OCI-LY3 (cell line): Measurements from ENCODE around the gene TAMM41.

Experiments
- H2AFZ ChIP-seq: fragments of 200-600, 300-600 bp; shearing (Covaris generic); 2 replicates; pipeline ENCODE4 v1.6.0; 2014; ENCODE audit warnings: antibody characterized with exemption, low read depth, low read length
- H3K27ac ChIP-seq: fragments of 200-600, 300-600 bp; sonication (generic); 2 replicates; pipeline ENCODE4 v1.5.1; 2014; ENCODE audit warnings: mild to moderate bottlenecking, low read length, moderate library complexity, mixed read lengths
- H3K27me3 ChIP-seq: fragments of 200-600, 300-600 bp; sonication (generic); 2 replicates; pipeline ENCODE4 v1.6.1; 2014; ENCODE audit warnings: low read depth, low read length, mixed read lengths
- H3K36me3 ChIP-seq: fragments of 200-600, 300-600 bp; sonication (generic); replicated peaks from 2 replicates; pipeline ENCODE3; 2014; ENCODE audit warnings: low read depth, low read length, mixed read lengths
- H3K4me1 ChIP-seq: fragments of 300-600, 200-600 bp; sonication (generic); 2 replicates; pipeline ENCODE4 v1.6.1; 2014; ENCODE audit warnings: low read length, mixed read lengths
- H3K4me2 ChIP-seq: fragments of 200-600, 300-600 bp; sonication (generic); 2 replicates; pipeline ENCODE4 v1.6.1; 2014; ENCODE audit warnings: low read length, mixed read lengths
- H3K4me3 ChIP-seq: fragments of 300-600, 200-600 bp; sonication (generic); 2 replicates; pipeline ENCODE4 v1.5.1; 2014; ENCODE audit warnings: antibody characterized with exemption, mild to moderate bottlenecking, low read length, moderate library complexity
- H3K79me2 ChIP-seq: fragments of 300-600, 200-600 bp; shearing (Covaris generic); 2 replicates; pipeline ENCODE4 v1.6.1; 2014; ENCODE audit warnings: mild to moderate bottlenecking, low read length, mixed read lengths
- H3K9ac ChIP-seq: fragments of 300-600, 200-600 bp; shearing (Covaris generic); 2 replicates; pipeline ENCODE4 v1.6.0; 2014; ENCODE audit warnings: mild to moderate bottlenecking, low read length, moderate library complexity
- H3K9me3 ChIP-seq: fragments of 200-600, 300-600 bp; shearing (Covaris generic); 2 replicates; pipeline ENCODE4 v1.6.1; 2014; ENCODE audit warnings: low read length, mixed read lengths; ENCODE audit not compliant: insufficient read depth
- H4K20me1 ChIP-seq: fragments of 200-600, 300-600 bp; sonication (generic); 2 replicates; pipeline ENCODE4 v1.6.1; 2016; ENCODE audit warnings: low read length, mixed read lengths; ENCODE audit not compliant: insufficient read depth
- EZH2phosphoT487 ChIP-seq: fragments of 200-600 bp; shearing (Covaris generic); IDR thresholded peaks from 2 replicates; pipeline ENCODE4 v1.6.1; 2018; ENCODE audit warnings: antibody characterized with exemption, mixed run types, low read depth
- TF ChIP-seq, protein P1 (sequence below): fragments of 200-600, 300-600 bp; sonication (generic); IDR thresholded peaks from 2 replicates; pipeline ENCODE4 v1.5.1; 2014; ENCODE audit warnings: antibody characterized with exemption, low read length, low read depth

Gene TAMM41

DNA sequence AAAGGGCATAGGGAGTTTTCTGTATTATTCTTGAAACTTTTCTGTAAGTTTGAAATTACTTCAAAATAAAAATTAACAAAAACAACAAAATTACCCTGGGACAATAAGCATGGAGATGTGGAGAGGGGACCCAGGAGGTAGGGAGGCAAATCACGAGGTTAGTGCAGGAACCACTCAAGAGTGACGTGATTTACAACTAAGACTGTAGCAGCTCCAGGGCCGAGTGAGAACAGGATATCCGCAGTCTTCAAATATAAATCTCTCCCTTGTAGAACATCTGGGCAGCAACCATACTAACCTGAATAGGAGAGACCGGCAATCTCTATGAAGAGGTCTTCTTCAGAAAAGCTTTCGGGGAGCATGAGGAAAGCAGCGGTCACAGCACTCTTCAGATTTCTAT, 17.3 kb downstream of the TAMM41 start:
- no peak overlapping the region for H3K4me2 ChIP-seq
- H3K79me2 ChIP-seq, result no peaks in the 10 kb centered on the region
- H2AFZ ChIP-seq, result no peak overlapping the region
- H3K27ac ChIP-seq, result no peak overlapping the region
- no peak overlapping the region for H3K9ac ChIP-seq
- peaks cover 57% of the 10 kb centered on the region for H3K36me3 ChIP-seq
- H3K4me3 ChIP-seq, result no peak overlapping the region
- H3K4me1 ChIP-seq, result peaks cover 17% of the 10 kb centered on the region
- no peaks in the 10 kb centered on the region for H4K20me1 ChIP-seq
- no peaks in the 10 kb centered on the region for H3K27me3 ChIP-seq
- TF ChIP-seq, protein P1, sequence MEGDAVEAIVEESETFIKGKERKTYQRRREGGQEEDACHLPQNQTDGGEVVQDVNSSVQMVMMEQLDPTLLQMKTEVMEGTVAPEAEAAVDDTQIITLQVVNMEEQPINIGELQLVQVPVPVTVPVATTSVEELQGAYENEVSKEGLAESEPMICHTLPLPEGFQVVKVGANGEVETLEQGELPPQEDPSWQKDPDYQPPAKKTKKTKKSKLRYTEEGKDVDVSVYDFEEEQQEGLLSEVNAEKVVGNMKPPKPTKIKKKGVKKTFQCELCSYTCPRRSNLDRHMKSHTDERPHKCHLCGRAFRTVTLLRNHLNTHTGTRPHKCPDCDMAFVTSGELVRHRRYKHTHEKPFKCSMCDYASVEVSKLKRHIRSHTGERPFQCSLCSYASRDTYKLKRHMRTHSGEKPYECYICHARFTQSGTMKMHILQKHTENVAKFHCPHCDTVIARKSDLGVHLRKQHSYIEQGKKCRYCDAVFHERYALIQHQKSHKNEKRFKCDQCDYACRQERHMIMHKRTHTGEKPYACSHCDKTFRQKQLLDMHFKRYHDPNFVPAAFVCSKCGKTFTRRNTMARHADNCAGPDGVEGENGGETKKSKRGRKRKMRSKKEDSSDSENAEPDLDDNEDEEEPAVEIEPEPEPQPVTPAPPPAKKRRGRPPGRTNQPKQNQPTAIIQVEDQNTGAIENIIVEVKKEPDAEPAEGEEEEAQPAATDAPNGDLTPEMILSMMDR, result no peak
- no peak for TF ChIP-seq EZH2phosphoT487
- no peaks in the 10 kb centered on the region for H3K9me3 ChIP-seq

DNA sequence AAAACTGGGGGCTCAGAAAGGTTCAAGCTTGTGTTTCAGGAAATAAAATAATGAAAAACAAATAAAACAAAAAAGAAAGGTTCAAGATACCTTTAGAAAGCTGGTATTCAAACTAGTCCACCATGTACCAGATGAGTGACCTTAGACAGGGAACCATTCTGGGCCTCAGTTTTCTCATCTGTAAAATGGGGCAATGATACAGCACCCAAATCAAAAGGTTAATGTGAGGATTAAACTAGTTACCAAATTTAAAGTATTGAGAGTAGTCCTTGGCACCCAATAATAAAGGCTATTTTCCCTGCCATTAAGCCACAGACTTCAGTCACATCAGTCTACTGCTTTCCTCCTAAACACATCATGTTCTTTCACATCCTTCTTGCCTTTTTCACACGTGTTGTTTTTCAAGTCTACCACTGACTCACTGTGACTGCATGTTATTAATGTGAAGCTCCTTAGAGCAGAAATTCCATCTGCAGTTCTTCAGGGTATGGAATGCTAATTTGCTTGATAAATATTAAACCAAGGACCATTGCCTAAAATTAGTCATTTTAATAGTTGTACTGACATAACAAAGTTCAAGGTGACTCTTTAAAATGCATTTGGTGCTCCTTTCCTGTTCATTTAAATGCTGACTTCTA, 19.9 kb downstream of the TAMM41 start:
- no peaks in the 10 kb centered on the region for H3K79me2 ChIP-seq
- peak overlapping the region; percentile 43 for H3K27ac ChIP-seq
- H3K4me3 ChIP-seq, result no peak overlapping the region
- peak overlapping the region; percentile 35 for H3K4me2 ChIP-seq
- H2AFZ ChIP-seq, result no peak overlapping the region
- H3K9ac ChIP-seq, result no peak overlapping the region
- no peaks in the 10 kb centered on the region for H3K9me3 ChIP-seq
- no peaks in the 10 kb centered on the region for H3K27me3 ChIP-seq
- H3K4me1 ChIP-seq, result peaks cover 19% of the 10 kb centered on the region
- H4K20me1 ChIP-seq, result no peaks in the 10 kb centered on the region
- H3K36me3 ChIP-seq, result peaks cover 47% of the 10 kb centered on the region
- no peak for TF ChIP-seq EZH2phosphoT487

DNA sequence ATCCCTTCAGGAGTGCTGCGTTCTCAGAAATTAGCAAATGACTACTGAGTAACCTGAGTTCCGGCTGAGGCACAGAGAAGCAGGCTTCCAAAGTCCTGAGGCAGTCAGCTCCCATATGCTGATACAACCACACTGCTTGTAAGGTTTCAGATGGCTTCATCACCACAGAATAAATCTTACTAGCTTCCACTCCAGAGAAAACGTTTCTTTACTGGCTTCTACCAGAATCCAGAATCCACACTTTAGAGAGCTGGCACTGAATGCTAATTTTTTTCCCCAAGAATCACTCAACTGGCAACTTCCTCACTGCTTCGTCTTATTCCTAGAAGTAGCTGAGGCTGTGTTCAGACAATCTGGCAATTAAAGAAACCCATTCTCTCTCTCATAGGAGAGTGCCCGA, 21.4 kb downstream of the TAMM41 start:
- Histone ChIP-seq H3K4me3 (no peak overlapping the region), H2AFZ (no peak overlapping the region), H4K20me1 (no peaks in the 10 kb centered on the region), H3K9ac (no peak overlapping the region), H3K27ac (no peak overlapping the region), H3K4me2 (no peak overlapping the region), H3K9me3 (no peaks in the 10 kb centered on the region), H3K79me2 (no peaks in the 10 kb centered on the region), H3K36me3 (peaks cover 40% of the 10 kb centered on the region), H3K4me1 (peaks cover 33% of the 10 kb centered on the region), H3K27me3 (no peaks in the 10 kb centered on the region)
- no peak for TF ChIP-seq EZH2phosphoT487
- TF ChIP-seq, protein P1, result no peak

DNA sequence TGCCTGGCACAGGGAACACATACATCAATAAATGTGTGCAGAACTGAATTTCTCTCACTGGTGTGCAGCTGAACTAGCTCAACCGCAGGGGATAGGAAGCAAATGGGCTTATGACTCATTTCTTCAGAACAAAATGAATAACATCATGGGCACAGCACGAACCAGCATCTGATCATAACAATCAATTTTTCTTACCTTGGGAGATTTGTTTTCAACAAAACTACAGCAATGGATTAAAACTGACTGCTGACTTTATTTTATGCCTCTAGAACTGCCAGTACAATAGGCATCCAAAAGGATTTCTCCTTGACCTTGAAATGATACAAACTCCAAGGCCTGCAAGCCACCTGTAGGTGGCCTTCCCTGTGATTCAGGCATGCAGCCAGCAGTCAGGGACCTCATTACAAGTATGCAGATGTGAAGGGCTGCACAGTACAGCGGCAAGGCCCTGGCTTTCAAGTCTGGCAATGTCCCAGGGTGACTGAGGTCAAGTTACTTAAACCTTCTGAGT, 26.1 kb downstream of the TAMM41 start:
- peaks cover 33% of the 10 kb centered on the region for H3K4me1 ChIP-seq
- H3K4me2 ChIP-seq, result peak overlapping the region; percentile 64
- TF ChIP-seq EZH2phosphoT487, result no peak
- TF ChIP-seq, protein P1, result peak; percentile 47
- no peaks in the 10 kb centered on the region for H3K27me3 ChIP-seq
- no peak overlapping the region for H3K9ac ChIP-seq
- H3K4me3 ChIP-seq, result peak overlapping the region; percentile 46
- no peaks in the 10 kb centered on the region for H3K79me2 ChIP-seq
- H2AFZ ChIP-seq, result no peak overlapping the region
- H3K9me3 ChIP-seq, result no peaks in the 10 kb centered on the region
- peak overlapping the region; percentile 82 for H3K27ac ChIP-seq
- peaks cover 29% of the 10 kb centered on the region for H3K36me3 ChIP-seq
- no peaks in the 10 kb centered on the region for H4K20me1 ChIP-seq
